ENCODE data around the gene CLDN4. TPM values are rescaled to one million over a fixed set of nuclear protein-coding genes. Genes with fewer than 3 reads are reported as not detected.
"Not testable (repeated sequence)": the region's sequence is repeated elsewhere in the genome, so short reads cannot be mapped to it uniquely, and the experiment has no call there.

The CLDN4 gene
- total RNA-seq, 1 donor from 2014 or later, result not detected

DNA sequence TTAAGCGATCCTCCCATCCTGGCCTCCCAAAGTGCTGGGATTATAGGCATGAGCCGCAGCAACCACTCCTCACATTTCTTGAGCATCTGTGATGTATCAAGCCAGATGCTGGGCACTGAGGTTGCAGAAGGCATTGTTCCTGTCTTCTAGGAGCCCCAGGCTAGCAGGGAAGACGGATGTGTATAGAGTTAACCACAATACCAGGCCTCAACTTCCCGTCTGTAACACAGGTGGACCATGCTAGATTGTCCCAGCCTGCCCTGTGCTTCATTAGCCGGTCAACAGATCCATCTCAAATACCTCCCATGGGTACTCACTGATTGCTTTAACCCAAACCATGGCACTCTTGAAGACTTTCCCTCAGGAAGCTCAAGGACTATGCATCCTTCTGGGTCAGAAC, 1.8 kb upstream of the CLDN4 start:
- DNase-seq (ENCODE audit: low spot score), result no peak
- no peaks in the 10 kb centered on the region for H3K9me3 Mint-ChIP-seq
- intact Hi-C loops (cut with micrococcal nuclease), result no loop called here
- no peak overlapping the region for H3K4me3 Mint-ChIP-seq
- H3K36me3 Mint-ChIP-seq (ENCODE audit: low read depth), result no peaks in the 10 kb centered on the region
- H3K4me1 Mint-ChIP-seq (ENCODE audit: low read depth), result peaks cover 5% of the 10 kb centered on the region
- H3K27me3 Mint-ChIP-seq (ENCODE audit: insufficient read depth), result peaks cover 14% of the 10 kb centered on the region
- H3K27ac Mint-ChIP-seq, result no peak overlapping the region

DNA sequence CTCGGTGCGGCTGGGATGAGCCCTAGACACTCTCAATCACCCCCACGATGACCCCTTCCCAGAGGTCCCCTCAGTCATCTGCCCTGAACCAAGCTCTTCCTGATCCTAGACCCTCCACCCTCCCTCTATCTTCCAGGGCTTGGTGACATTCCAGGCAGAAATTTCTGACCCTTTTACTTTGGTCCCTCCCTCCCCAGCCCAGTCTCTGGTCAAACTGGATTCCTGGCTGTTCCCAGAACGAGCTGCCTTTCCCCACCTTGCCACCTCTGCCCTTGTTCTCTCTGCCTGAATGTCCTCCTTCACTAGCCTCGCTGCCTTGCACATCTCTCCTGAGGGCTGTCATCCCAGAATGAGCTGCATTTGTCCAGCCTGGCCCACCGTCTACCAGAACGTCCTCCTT, 1.3 kb upstream of the CLDN4 start:
- H3K27me3 Mint-ChIP-seq (ENCODE audit: insufficient read depth), result peaks cover 14% of the 10 kb centered on the region
- H3K4me1 Mint-ChIP-seq (ENCODE audit: low read depth), result peaks cover 5% of the 10 kb centered on the region
- H3K4me3 Mint-ChIP-seq, result no peak overlapping the region
- H3K36me3 Mint-ChIP-seq (ENCODE audit: low read depth), result no peaks in the 10 kb centered on the region
- intact Hi-C loops (cut with micrococcal nuclease), result no loop called here
- H3K27ac Mint-ChIP-seq, result no peak overlapping the region
- no peaks in the 10 kb centered on the region for H3K9me3 Mint-ChIP-seq
- no peak for DNase-seq (ENCODE audit: low spot score)

DNA sequence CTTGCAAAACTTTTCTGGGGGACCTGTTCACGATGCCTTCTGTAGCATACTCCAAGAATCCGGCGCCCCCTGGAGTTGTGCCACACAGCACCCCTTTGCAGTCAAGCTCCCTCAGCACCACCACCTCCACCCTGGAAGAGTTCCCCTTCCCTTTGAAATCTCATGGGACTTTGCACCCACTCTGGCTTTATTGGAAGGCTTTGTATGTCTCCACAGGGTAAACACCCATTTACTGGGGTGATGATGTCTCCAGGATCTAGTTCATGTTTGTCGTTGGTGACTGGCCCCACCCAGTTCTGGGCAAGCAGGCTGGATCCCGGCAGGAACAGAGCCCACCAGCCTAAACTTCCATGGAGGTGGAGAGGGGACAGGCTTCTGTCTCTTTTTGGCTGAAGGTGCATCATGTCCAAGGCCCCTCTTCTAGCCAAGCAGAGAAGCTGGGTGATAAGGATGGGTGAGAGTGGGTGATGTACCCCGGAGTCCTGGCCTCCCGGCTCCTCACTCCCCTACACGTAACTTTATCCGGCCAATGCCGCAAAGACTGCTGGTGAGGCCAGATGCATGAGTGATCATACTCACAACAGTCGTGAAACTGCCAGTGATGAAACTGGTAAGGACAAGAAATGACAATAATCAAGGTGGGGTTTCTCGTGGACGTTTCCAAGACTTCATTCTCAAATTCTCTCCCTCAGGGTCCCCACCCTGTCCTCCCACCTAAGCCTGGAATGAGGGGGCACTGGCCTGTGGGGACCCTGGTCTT, 695 bp upstream of the CLDN4 start:
- H3K27me3 Mint-ChIP-seq (ENCODE audit: insufficient read depth), result peaks cover 14% of the 10 kb centered on the region

DNA sequence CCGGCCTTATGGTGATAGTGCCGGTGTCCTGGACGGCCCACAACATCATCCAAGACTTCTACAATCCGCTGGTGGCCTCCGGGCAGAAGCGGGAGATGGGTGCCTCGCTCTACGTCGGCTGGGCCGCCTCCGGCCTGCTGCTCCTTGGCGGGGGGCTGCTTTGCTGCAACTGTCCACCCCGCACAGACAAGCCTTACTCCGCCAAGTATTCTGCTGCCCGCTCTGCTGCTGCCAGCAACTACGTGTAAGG, 713 bp downstream of the CLDN4 start:
- Mint-ChIP-seq H3K27me3 (ENCODE audit: insufficient read depth) (peaks cover 12% of the 10 kb centered on the region), H3K27ac (no peak overlapping the region), H3K36me3 (ENCODE audit: low read depth) (no peaks in the 10 kb centered on the region), H3K9me3 (no peaks in the 10 kb centered on the region), H3K4me3 (no peak overlapping the region), H3K4me1 (ENCODE audit: low read depth) (peaks cover 3% of the 10 kb centered on the region)
- no peak for DNase-seq (ENCODE audit: low spot score)
- intact Hi-C loops (cut with micrococcal nuclease), result no loop called here

More for the DNA sequence above, 695 bp upstream of the CLDN4 start:
- Mint-ChIP-seq H3K4me1 (ENCODE audit: low read depth) (peaks cover 5% of the 10 kb centered on the region), H3K4me3 (no peak overlapping the region), H3K9me3 (no peaks in the 10 kb centered on the region), H3K36me3 (ENCODE audit: low read depth) (no peaks in the 10 kb centered on the region), H3K27ac (no peak overlapping the region)
- intact Hi-C loops (cut with micrococcal nuclease), result no loop called here
- no peak for DNase-seq (ENCODE audit: low spot score)

DNA sequence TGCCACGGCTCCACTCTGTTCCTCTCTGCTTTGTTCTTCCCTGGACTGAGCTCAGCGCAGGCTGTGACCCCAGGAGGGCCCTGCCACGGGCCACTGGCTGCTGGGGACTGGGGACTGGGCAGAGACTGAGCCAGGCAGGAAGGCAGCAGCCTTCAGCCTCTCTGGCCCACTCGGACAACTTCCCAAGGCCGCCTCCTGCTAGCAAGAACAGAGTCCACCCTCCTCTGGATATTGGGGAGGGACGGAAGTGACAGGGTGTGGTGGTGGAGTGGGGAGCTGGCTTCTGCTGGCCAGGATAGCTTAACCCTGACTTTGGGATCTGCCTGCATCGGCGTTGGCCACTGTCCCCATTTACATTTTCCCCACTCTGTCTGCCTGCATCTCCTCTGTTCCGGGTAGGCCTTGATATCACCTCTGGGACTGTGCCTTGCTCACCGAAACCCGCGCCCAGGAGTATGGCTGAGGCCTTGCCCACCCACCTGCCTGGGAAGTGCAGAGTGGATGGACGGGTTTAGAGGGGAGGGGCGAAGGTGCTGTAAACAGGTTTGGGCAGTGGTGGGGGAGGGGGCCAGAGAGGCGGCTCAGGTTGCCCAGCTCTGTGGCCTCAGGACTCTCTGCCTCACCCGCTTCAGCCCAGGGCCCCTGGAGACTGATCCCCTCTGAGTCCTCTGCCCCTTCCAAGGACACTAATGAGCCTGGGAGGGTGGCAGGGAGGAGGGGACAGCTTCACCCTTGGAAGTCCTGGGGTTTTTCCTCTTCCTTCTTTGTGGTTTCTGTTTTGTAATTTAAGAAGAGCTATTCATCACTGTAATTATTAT, 1.2 kb downstream of the CLDN4 start:
- no peaks in the 10 kb centered on the region for H3K36me3 Mint-ChIP-seq (ENCODE audit: low read depth)
- intact Hi-C loops (cut with micrococcal nuclease), result no loop called here
- no peaks in the 10 kb centered on the region for H3K9me3 Mint-ChIP-seq
- no peak overlapping the region for H3K4me3 Mint-ChIP-seq
- H3K4me1 Mint-ChIP-seq (ENCODE audit: low read depth), result no peaks in the 10 kb centered on the region
- H3K27me3 Mint-ChIP-seq (ENCODE audit: insufficient read depth), result peaks cover 7% of the 10 kb centered on the region
- no peak for DNase-seq (ENCODE audit: low spot score)
- no peak overlapping the region for H3K27ac Mint-ChIP-seq

DNA sequence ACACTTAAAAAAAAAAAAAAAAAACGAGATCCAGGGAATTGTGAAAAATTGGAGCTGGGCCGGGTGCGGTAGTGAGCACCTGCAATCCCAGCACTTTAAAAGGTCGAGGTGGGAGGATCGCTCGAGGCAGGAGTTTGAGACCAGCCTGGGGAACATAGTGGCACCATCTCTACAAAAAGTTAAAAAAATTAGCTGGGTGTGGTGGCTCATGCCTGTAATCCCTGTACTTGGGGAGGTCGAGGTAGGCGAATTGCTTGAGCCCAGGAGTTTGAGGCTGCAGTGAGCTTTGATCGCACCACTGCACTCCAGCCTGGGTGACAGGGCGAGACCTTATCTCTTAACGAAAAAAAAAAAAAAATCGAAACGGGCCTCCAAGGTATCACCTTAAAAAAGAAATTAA, 2.0 kb downstream of the CLDN4 start:
- intact Hi-C loops (cut with micrococcal nuclease), result no loop called here
- no peaks in the 10 kb centered on the region for H3K4me1 Mint-ChIP-seq (ENCODE audit: low read depth)

DNA sequence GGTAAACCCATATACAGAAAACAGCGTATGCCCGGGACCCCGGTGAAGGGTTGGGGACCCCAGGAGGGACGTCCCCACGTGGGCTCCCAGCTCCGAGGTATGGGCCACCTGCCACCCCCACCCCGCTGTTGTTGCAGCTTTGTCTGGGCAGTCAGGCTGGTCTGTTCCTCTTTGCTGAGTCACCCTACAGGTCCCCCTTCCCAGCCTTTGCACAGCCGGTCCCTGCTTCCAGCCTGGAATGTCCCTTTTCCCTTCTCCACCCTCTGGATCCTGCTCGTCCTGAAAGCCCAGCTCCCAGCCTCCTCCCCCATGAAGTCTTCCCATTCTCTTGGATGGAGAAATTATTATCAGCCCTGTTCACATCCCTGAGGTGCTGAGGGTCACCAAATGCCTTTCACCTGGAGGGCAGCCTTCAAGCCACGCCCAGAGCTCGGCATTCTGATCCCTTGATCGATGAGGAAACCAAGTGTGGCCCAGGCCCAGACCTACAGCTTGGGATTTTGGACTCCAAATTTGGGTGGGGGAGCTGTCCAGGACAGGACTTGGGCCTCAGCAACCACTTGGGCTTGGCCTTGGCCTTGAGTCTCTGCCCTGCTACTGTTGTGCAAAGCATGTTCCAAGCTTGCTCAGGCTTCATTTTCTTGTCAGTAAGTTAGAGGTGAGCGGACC, 2.6 kb downstream of the CLDN4 start:
- Mint-ChIP-seq H3K4me1 (ENCODE audit: low read depth) (no peaks in the 10 kb centered on the region), H3K27ac (no peak overlapping the region), H3K4me3 (no peak overlapping the region), H3K27me3 (ENCODE audit: insufficient read depth) (peaks cover 3% of the 10 kb centered on the region), H3K9me3 (no peaks in the 10 kb centered on the region), H3K36me3 (ENCODE audit: low read depth) (no peaks in the 10 kb centered on the region)
- intact Hi-C loops (cut with micrococcal nuclease), result no loop called here
- no peak for DNase-seq (ENCODE audit: low spot score)

More for the DNA sequence above, 2.0 kb downstream of the CLDN4 start:
- Mint-ChIP-seq H3K36me3 (ENCODE audit: low read depth) (no peaks in the 10 kb centered on the region), H3K27ac (no peak overlapping the region), H3K9me3 (no peaks in the 10 kb centered on the region), H3K27me3 (ENCODE audit: insufficient read depth) (peaks cover 5% of the 10 kb centered on the region), H3K4me3 (no peak overlapping the region)
- DNase-seq (ENCODE audit: low spot score), result no peak

DNA sequence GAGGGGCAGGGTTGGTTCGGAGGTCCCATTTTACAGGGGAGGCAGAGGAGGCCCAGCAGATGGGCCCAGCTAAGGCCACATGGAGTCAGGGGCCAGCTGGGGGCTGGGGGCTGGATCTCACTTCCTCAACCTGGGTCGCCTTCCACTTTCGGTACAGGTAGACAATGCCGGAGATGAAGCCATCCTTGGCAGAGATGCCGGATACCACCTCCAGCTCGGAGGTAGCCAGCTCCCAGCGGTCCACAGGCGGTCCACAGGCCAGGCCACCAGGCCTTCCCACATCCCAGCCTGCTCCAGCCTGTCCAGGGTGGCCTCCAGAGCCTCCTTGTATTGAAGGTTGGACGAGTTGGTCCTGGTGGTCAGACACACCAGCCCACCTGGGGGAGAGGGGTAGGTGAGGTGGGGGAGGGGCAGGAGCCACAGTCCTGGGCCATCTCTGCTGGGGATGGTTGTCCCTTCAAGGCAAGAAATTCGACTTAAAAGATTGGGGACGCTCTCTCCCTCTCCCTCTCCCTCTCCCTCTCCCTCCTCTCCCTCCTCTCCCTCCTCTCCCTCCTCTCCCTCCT, 3.9 kb downstream of the CLDN4 start:
- Mint-ChIP-seq H3K36me3 (ENCODE audit: low read depth) (no peaks in the 10 kb centered on the region), H3K27me3 (ENCODE audit: insufficient read depth) (peaks cover 1% of the 10 kb centered on the region), H3K4me1 (ENCODE audit: low read depth) (no peaks in the 10 kb centered on the region), H3K27ac (no peak overlapping the region), H3K4me3 (no peak overlapping the region), H3K9me3 (no peaks in the 10 kb centered on the region)
- no peak for DNase-seq (ENCODE audit: low spot score)
- intact Hi-C loops (cut with micrococcal nuclease), result no loop called here

DNA sequence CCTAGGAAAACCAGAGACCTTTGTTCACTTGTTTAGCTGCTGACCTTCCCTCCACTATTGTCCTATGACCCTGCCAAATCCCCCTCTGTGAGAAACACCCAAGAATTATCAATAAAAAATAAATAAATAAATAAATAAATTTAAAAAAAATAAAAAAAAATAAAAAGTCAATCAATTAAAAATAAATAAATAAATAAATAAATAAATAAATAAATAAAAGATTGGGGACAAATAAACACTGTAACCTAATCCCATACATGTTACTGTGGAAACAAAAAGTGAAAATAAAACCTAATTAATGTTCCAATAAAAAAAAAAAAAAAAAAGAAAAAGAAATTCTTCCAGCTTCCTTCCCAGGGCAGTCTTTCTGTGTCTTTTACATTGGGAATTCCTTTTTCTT, 6.4 kb downstream of the CLDN4 start:
- DNase-seq (ENCODE audit: low spot score); H3K9me3 Mint-ChIP-seq; H3K4me3 Mint-ChIP-seq; H3K36me3 Mint-ChIP-seq (ENCODE audit: low read depth); H3K27ac Mint-ChIP-seq; intact Hi-C loops (cut with micrococcal nuclease); H3K27me3 Mint-ChIP-seq (ENCODE audit: insufficient read depth); H3K4me1 Mint-ChIP-seq (ENCODE audit: low read depth): not testable (repeated sequence)

DNA sequence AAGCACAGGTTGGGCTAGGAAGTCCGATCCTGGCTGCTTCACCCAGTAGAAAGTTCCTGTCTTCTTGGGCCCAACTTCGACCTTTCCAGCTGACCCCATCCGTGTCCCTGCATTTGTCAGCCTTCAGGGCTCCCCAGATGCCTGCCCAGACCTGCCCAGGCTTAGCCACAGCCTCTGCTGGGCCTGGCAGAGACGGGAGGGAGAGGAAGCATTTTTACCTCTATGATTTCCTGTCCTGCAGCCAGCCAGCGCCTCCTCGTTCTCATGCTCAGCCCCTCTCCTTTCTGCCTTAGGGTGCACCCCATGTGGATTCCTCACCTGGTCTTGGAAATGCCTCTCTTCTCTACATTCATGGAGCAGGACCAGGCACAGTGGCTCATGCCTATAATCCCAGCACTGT, 7.8 kb downstream of the CLDN4 start:
- Mint-ChIP-seq H3K4me3 (no peak overlapping the region), H3K4me1 (ENCODE audit: low read depth) (peaks cover 1% of the 10 kb centered on the region), H3K27ac (no peak overlapping the region), H3K9me3 (no peaks in the 10 kb centered on the region), H3K36me3 (ENCODE audit: low read depth) (no peaks in the 10 kb centered on the region), H3K27me3 (ENCODE audit: insufficient read depth) (peaks cover under 1% of the 10 kb centered on the region)
- no peak for DNase-seq (ENCODE audit: low spot score)
- intact Hi-C loops (cut with micrococcal nuclease), result no loop called here

DNA sequence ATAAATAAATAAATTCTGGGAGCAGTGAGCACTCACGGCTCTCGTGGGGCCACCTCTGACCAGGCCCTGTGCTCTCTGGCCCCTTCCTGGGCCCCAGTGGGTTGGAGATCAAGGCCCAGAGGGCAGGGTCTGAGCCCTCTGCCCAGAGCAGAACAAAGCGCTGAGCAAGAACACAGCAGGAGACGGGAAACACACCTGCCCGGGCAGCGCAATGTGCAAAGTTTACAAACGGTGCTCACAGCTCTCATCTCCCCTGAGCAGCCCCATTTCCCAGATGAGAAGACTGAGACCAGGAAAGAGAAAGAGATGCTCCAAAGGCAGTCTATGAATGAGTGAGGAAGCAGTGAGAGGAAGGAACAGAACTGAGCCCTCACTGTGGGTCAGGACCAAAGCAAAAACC, 8.5 kb downstream of the CLDN4 start:
- Mint-ChIP-seq H3K27ac (no peak overlapping the region), H3K4me1 (ENCODE audit: low read depth) (peaks cover 8% of the 10 kb centered on the region), H3K27me3 (ENCODE audit: insufficient read depth) (peaks cover 7% of the 10 kb centered on the region), H3K36me3 (ENCODE audit: low read depth) (no peaks in the 10 kb centered on the region), H3K4me3 (no peak overlapping the region), H3K9me3 (no peaks in the 10 kb centered on the region)
- intact Hi-C loops (cut with micrococcal nuclease), result no loop called here
- no peak for DNase-seq (ENCODE audit: low spot score)

DNA sequence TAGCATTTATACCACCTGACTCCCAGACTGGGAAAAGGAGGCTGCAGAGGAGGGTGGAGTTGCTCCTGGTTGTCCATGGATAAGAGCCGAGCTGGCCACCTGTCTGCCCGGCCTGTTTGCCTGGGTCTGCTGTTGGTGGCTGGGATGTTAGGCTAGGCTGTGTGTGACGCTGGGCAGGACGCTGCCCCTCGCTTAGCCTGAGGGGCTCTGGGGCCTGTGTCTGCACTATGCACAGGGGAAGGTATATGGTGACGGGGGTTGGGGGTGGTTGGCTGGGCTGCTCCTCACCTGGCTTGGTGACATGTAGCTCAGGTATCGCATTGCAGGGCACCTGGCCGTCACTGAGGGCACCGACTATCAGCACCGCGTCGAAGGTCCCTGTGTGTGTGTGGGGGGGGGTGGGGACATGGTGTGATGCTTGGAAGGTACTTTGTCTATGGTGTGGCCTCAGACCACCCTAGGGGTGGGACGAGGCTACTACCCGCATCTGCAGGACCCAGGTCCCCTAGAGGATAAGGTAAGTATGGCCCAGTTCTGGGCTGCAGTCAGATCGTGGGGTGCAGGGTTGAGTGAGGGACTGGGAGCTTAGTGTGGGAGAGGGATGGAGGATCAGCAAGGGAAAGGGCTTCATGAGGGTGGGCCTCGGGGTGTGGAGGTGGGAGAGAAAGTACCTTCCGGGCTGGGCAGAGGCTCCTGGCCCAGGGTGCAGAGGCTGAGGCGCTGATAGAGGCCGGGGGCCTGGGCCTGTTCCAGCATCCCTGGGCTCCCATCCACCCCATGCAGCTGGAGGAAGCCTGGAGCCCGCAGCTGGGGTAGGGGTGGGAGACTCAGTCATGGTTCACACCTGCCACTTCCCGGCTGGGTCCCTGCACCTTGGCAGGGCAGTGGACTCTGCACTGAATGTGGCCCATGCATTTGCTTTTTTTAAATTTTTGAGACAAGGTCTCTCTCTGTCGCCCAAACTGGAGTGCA, 9.2 kb downstream of the CLDN4 start:
- intact Hi-C loops (cut with micrococcal nuclease), result no loop called here
- no peak for DNase-seq (ENCODE audit: low spot score)
- Mint-ChIP-seq H3K27ac (no peak overlapping the region), H3K4me3 (peak overlapping the region; percentile 17), H3K9me3 (no peaks in the 10 kb centered on the region), H3K4me1 (ENCODE audit: low read depth) (peaks cover 10% of the 10 kb centered on the region), H3K27me3 (ENCODE audit: insufficient read depth) (peaks cover 9% of the 10 kb centered on the region), H3K36me3 (ENCODE audit: low read depth) (no peaks in the 10 kb centered on the region)
